Activated CD4-positive, alpha-beta T cell treated with anti-CD3 and anti-CD28 coated beads, Interleukin-2, amount 10 ng/mL, durations not matched to agents 7 days and 5 days (primary cell): Measurements from ENCODE around the gene RRAS. TPM values are rescaled to one million over a fixed set of nuclear protein-coding genes. Genes with fewer than 3 reads are reported as not detected.

Source experiments
- CTCF ChIA-PET: fragments of 350-600 bp; sonication (Branson Sonifier 250); formaldehyde crosslinking; loops from one replicate; lab custom pipeline; 2021; ENCODE audit warnings: antibody characterized with exemption; lab: Charles Lee
- POLR2A ChIA-PET: fragments of 350-600 bp; sonication (Branson Sonifier 250); formaldehyde crosslinking; loops from one replicate; lab custom pipeline; 2021; ENCODE audit warnings: antibody characterized with exemption; lab: Charles Lee
- DNase-seq: peaks from one replicate; pipeline ENCODE4 v3.0.0-alpha.2; 2020
- H3K27ac Mint-ChIP-seq: one replicate; pipeline ENCODE4 v1.8.0; 2021; ENCODE audit warnings: mild to moderate bottlenecking, moderate library complexity, mixed read lengths
- H3K27me3 Mint-ChIP-seq: one replicate; pipeline ENCODE4 v1.8.0; 2021; ENCODE audit warnings: mixed read lengths
- H3K36me3 Mint-ChIP-seq: one replicate; pipeline ENCODE4 v1.8.0; 2021; ENCODE audit warnings: low read depth, mixed read lengths
- H3K4me1 Mint-ChIP-seq: one replicate; pipeline ENCODE4 v1.8.0; 2021; ENCODE audit warnings: mixed read lengths
- H3K4me3 Mint-ChIP-seq: one replicate; pipeline ENCODE4 v1.8.0; 2021; ENCODE audit warnings: mild to moderate bottlenecking, moderate library complexity, mixed read lengths
- H3K9me3 Mint-ChIP-seq: one replicate; pipeline ENCODE4 v1.8.0; 2021; ENCODE audit warnings: mixed read lengths
- total RNA-seq, 2 experiments: library from RNA; stranded (reverse); gene quantifications; one replicate each; pipeline ENCODE4 v1.2.3, GENCODE V29; 2021

Gene RRAS
- 1 to 10 TPM; 9.0 to 9.5 TPM for total RNA-seq

DNA sequence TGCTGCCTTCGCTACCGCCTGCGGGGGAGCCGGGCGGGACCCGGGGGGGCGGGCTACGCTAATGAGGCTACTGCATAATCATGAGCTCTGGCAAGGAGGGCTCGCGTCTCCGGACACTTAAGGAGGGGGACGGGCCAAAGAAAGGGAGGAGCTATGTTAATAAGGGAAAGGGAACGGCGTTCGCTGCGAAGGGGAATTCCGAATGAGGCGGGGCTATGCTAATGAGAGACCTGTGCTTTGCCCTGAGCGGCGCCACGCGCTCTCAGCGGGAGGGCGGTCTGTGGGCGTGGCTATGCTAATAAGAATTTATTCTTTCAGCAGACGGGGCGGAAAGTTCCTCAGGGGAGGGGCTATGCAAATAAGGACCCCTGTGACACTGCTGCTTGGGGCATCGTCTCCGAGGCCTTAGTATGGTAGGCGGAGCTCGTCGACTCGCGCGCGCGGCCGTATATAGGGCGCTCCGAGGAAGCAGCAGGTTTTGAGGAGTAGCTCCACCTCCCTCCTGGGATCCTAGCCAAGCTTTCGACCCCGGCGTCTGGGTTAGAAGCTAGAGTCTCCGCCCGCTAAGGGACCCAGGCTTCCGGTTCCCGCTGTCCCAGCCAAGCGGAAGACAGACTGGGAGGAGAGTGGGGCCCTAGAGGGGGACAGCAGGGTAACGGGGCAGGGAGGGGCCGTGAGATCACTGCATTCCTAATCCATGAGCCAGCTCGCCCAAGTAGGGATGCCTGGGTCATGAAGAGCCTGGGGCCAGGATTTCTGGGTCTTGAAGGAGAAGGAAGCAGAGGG lies at the start of gene RRAS:
RRAS (minus strand) TSS at position 31 of the 786 bp plus-strand sequence. CDS start 45 bp downstream, outside the sequence.
- peak; percentile 100 for DNase-seq
- peaks cover 3% of the 10 kb centered on the region for H3K36me3 Mint-ChIP-seq
- CTCF ChIA-PET, result interaction anchor here (0.6 to 1.5 kb wide), 16 partner anchors 9 to 196 kb away, joined by 3 to 7 read pairs (median 3); partner anchors contain the start of genes NOSIP and PRMT1
- H3K9me3 Mint-ChIP-seq, result no peaks in the 10 kb centered on the region
- peak within 1 kb of the TSS; percentile 99 for H3K27ac Mint-ChIP-seq
- POLR2A ChIA-PET, result interaction anchor here (0.5 to 1.4 kb wide), 6 partner anchors 24 to 496 kb away, joined by 3 to 5 read pairs (median 3); no protein-coding TSS in a partner anchor
- peaks cover 7% of the 10 kb centered on the region for H3K27me3 Mint-ChIP-seq
- H3K4me1 Mint-ChIP-seq, result peaks cover 53% of the 10 kb centered on the region
- peak within 1 kb of the TSS; percentile 93 for H3K4me3 Mint-ChIP-seq

DNA sequence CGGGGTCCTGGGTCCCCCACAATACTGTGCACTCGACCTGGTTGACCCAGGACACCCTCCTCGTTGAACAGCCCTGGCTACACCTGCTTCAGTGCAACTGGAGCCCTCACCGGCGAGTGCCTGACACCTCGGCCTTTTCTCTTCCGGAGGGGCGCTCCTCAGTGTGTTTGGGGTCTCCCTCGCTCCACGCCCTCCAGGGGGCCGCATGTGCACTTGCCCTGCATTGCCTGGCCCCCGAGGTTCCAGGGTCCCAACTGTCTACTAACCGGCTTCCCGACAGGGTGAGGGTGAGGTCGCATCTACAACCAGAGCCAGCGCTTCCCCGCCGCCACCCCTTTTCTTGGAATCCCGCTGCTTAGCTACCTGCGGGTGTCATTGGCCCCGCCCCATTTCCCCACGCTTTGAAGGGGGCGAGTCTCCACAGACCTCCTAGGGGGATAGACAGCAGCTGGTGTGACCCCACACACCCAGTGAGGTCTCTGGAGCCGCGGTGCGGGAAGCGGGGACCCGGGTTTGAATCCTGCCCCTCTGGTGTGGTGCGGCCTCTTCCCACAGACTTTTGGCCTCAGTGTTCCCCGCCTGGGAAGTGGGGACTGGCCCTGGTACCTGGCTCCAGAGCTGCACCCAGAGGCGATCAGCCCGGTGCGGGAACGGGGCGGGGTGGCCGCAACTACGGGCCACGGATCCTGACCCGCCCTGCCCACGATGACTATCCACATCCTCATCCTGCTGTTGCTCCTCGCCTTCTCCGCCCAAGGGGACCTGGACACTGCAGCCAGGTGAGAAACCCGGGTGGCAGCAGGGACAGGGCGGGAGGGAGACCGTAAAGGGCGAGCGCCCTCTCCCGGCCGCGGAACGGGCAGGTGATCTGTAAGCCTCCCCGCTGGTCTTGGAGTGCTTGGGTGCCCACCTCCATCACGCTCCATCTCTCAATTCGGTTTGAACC lies 49.5 kb upstream of the RRAS start, which contains the start of gene ADM5:
ADM5 (plus strand) TSS at position 462 of the 946 bp plus-strand sequence; CDS start at position 706, 244 bp downstream.
- peaks cover 24% of the 10 kb centered on the region for H3K27me3 Mint-ChIP-seq
- DNase-seq, result peak; percentile 31
- peaks cover 27% of the 10 kb centered on the region for H3K4me1 Mint-ChIP-seq
- H3K27ac Mint-ChIP-seq, result no peak within 1 kb of the TSS
- H3K9me3 Mint-ChIP-seq, result no peaks in the 10 kb centered on the region
- ChIA-PET CTCF (interaction anchor here (0.6 to 0.8 kb wide), 3 partner anchors 18 to 210 kb away, joined by 3 to 5 read pairs (median 3); no protein-coding TSS in a partner anchor), POLR2A (interaction anchor here (0.6 kb wide), 1 partner anchor 30 kb away, joined by 12 read pairs; no protein-coding TSS in a partner anchor)
- peaks cover 20% of the 10 kb centered on the region for H3K36me3 Mint-ChIP-seq
- H3K4me3 Mint-ChIP-seq, result peak within 1 kb of the TSS; percentile 77

DNA sequence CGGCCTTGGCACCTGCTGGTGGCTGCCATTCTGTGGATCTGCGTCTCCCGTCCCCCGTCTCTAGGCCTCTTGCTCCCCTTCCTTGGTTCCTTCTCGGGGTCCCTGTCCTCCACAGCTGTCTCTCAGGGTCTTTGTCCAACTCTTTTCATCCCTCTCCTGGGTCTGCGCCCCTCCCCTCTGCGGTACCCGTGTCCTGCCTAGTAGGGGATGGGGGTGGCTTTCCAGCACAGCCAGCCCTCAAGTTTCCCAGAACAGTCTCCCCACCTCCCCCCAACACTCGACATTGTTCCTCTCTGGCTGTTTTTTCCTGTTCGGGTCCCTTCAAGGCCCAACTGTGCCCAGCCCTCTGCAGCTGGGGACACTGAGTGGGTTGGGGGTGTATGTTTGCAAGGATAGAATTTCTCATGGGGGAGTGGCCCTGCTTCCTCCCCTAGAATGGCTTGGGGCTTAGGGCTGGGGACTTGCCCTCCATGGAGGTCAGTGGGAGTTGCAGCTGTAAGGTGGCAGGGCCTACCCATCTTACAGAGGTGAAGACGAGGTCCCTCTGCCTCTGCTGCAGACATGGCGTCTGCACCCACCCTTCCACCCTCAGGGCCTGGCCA lies 48.7 kb upstream of the RRAS start:
- H3K36me3 Mint-ChIP-seq, result peaks cover 27% of the 10 kb centered on the region
- peaks cover 27% of the 10 kb centered on the region for H3K4me1 Mint-ChIP-seq
- H3K4me3 Mint-ChIP-seq, result no peak overlapping the region
- H3K9me3 Mint-ChIP-seq, result no peaks in the 10 kb centered on the region
- H3K27me3 Mint-ChIP-seq, result peaks cover 22% of the 10 kb centered on the region
- ChIA-PET CTCF (interaction anchor here (0.6 kb wide), 1 partner anchor 29 kb away, joined by 3 read pairs; no protein-coding TSS in a partner anchor), POLR2A (no interaction called here)
- DNase-seq, result no peak
- no peak overlapping the region for H3K27ac Mint-ChIP-seq

DNA sequence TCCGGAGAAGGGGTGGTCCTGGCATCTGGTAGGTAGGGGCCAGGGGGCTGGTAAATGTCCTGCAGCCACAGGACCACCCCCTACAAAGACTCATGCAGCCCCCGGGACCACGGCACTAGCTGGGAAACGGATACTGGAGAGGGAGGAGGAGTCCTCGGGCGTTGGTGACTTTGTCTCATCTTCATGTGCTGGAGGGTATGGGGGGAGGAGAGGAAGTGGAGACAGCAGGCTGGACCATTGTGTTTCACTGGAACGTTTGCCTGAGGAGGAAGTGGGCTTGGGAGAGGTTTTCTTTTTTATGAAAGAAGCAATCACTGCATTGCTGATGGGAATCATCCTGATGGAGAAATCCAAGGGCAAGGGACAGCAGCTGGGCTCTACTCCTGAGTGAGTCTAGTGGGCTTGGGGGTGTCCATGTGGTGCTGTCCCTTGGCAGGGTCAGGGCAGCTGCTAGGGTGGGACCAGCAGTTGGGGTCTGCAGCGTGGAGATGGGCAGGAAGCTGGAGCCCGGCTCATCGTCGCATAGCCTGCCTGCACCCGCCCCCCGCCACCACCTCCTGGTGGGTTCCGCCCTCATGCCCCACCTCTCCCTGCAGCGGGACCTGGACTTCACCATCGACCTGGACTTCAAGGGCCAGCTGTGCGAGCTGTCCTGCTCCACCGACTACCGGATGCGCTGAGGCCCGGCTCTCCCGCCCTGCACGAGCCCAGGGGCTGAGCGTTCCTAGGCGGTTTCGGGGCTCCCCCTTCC lies 47.8 kb upstream of the RRAS start:
- no peak for DNase-seq
- Mint-ChIP-seq H3K4me1 (peaks cover 27% of the 10 kb centered on the region), H3K27ac (no peak overlapping the region), H3K9me3 (no peaks in the 10 kb centered on the region), H3K4me3 (no peak overlapping the region), H3K36me3 (peaks cover 28% of the 10 kb centered on the region), H3K27me3 (peaks cover 19% of the 10 kb centered on the region)
- POLR2A ChIA-PET, result no interaction called here
- CTCF ChIA-PET, result interaction anchor here (1.2 kb wide), 1 partner anchor 12 kb away, joined by 3 read pairs; no protein-coding TSS in a partner anchor

DNA sequence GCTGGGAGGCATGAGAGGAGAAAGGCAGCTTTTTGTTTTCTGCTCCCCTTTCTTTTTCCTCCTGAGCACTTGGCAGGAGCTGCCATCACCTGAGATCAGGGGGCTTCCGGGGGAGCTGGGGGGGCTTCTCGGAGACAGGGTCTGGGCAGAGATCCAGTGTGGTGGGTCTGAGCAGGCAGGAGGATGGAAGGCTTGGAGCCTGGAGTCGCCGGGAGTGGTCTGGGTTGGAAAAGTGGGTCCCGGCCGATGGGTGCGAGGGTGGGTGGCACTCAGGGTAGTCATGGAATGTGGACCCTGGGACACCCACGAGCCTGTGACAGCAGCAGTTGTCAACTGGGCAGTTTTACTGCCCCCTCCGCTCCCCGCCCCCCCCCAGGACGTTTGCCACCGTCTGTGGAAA lies 47.2 kb upstream of the RRAS start:
- no peak for DNase-seq
- Mint-ChIP-seq H3K4me1 (peaks cover 27% of the 10 kb centered on the region), H3K27me3 (peaks cover 15% of the 10 kb centered on the region), H3K36me3 (peaks cover 32% of the 10 kb centered on the region), H3K4me3 (no peak overlapping the region), H3K27ac (no peak overlapping the region), H3K9me3 (no peaks in the 10 kb centered on the region)
- CTCF ChIA-PET, result interaction anchor here (1.2 kb wide), 1 partner anchor 11 kb away, joined by 3 read pairs; no protein-coding TSS in a partner anchor
- POLR2A ChIA-PET, result no interaction called here

DNA sequence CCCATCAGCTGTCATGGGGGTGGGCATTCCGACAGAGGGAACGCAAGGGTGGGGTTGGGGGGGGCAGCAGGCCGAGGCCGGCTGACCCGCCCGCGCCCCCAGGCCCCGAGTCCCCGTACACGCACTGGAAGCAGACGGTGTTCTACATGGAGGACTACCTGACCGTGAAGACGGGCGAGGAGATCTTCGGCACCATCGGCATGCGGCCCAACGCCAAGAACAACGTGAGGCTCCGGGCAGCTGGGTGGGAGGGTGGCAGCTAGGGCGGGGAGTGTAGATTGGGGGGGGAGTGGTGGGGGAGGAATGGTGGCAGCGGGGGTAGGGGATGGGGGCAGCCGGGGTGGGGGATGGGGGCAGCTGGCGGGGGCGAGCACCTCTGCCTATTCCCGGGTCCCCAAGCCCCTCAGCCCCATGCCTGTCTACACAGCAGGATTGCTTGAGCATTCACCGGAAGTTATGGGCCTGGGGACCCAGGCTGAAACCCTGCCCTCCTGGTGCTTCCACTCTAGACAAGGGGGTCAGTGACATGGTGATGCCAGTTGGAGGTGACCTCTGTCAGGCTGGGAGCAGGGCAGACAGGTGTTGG lies 46.7 kb upstream of the RRAS start:
- Mint-ChIP-seq H3K27me3 (peaks cover 13% of the 10 kb centered on the region), H3K27ac (no peak overlapping the region), H3K4me3 (no peak overlapping the region), H3K9me3 (no peaks in the 10 kb centered on the region), H3K36me3 (peaks cover 34% of the 10 kb centered on the region), H3K4me1 (peaks cover 27% of the 10 kb centered on the region)
- ChIA-PET CTCF (interaction anchor here (1.2 kb wide), 1 partner anchor 10 kb away, joined by 3 read pairs; no protein-coding TSS in a partner anchor), POLR2A (no interaction called here)
- DNase-seq, result no peak

DNA sequence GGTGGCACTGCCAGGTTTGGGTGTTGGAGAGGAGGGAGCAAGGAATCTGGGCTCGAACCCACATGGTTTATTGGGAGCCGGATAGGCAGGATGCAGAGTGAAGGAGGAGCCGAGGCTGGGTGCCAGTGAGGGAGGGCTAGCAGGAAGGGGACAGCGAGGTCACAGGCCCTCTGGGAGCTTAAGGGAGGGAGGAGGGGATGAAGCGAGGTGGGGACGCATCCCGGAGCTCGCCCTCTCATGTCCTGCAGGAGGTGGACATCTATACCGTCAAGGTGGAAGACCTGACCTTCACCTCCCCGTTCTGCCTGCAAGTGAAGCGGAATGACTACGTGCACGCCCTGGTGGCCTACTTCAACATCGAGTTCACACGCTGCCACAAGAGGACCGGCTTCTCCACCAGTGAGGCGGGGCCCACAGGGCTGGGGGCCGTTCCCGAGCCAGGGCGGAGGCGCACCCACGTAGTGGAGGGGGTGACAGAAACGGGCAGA lies 45.9 kb upstream of the RRAS start:
- H3K27ac Mint-ChIP-seq, result peak overlapping the region; percentile 72
- DNase-seq, result no peak
- peaks cover 8% of the 10 kb centered on the region for H3K27me3 Mint-ChIP-seq
- H3K4me1 Mint-ChIP-seq, result peaks cover 22% of the 10 kb centered on the region
- ChIA-PET POLR2A (no interaction called here), CTCF (interaction anchor here (0.6 to 1.1 kb wide), 2 partner anchors 10 to 181 kb away, joined by 3 to 5 read pairs; no protein-coding TSS in a partner anchor)
- H3K36me3 Mint-ChIP-seq, result peaks cover 36% of the 10 kb centered on the region
- H3K4me3 Mint-ChIP-seq, result no peak overlapping the region
- no peaks in the 10 kb centered on the region for H3K9me3 Mint-ChIP-seq

DNA sequence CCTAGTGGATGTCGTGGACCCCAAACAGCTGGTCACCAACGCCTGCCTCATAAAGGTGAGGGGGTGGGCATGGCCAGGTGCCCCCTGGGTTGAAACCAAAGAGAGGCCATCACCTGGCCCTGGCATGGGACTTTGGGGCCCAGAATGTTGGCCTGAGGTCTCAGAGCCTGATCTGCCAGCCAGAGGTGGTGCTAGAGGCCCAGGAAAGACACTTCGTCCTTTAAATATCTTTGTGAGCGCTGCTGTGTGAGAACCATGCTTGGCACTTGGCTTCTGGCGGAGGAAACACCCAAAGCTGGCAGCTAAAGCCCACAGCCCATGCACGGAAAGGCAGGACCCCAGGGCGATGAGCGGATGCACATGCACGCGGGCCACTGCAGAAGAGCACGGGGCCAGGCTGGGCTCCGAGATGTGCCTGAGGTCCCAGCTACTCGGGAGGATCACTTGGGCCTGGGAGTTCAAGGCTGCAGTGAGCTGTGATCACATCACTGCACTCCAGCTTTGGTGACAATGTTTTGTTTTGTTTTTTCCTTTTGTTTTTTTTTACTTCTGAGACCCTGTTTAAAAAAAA lies 45.1 kb upstream of the RRAS start:
- ChIA-PET CTCF (interaction anchor here (0.6 to 2.5 kb wide), 7 partner anchors 9 to 486 kb away, joined by 3 to 6 read pairs (median 3); no protein-coding TSS in a partner anchor), POLR2A (no interaction called here)
- Mint-ChIP-seq H3K36me3 (peaks cover 32% of the 10 kb centered on the region), H3K27ac (no peak overlapping the region), H3K4me3 (no peak overlapping the region), H3K4me1 (peaks cover 22% of the 10 kb centered on the region), H3K9me3 (no peaks in the 10 kb centered on the region), H3K27me3 (peaks cover 2% of the 10 kb centered on the region)
- no peak for DNase-seq

DNA sequence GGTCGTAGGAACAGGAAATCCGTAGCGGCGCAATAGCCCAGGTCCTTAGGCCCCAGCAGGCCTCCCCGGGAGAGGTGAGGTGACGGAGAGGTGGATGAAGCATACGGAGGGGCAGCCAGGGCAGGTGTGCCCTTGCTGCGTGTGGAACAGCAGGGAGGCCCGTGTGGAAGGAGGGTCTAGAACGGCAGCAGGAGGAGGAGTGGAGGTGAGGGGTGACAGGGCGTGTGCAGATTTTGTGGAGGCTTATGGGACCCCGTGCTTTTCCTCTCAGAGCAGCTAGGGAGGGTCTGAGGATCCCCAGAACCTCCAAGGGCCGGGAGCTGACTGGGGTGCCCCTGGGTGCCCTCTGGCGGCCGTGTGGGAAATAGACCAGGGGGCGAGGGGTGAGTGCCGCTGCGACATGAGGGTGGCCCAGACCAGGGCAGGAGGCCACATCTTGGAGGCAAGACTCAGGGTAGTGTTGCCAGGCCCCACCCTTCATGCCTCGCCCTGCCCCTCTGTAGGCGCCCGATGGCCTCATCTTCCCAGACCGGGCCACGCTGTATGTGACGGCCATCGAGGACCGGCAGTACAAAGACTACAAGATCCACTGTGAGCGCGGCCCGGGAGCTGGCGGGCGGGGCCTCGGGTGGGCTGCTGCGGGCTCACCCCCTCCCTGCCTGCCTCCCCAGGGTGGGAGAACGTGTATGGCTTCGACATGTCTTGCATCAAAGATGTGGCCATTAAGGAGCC lies 44.5 kb upstream of the RRAS start:
- H3K27me3 Mint-ChIP-seq, result no peaks in the 10 kb centered on the region
- ChIA-PET POLR2A (no interaction called here), CTCF (interaction anchor here (0.6 to 2.5 kb wide), 7 partner anchors 9 to 486 kb away, joined by 3 to 6 read pairs (median 3); no protein-coding TSS in a partner anchor)
- H3K4me3 Mint-ChIP-seq, result no peak overlapping the region
- H3K4me1 Mint-ChIP-seq, result peaks cover 23% of the 10 kb centered on the region
- DNase-seq, result no peak
- no peaks in the 10 kb centered on the region for H3K9me3 Mint-ChIP-seq
- peaks cover 32% of the 10 kb centered on the region for H3K36me3 Mint-ChIP-seq
- no peak overlapping the region for H3K27ac Mint-ChIP-seq

DNA sequence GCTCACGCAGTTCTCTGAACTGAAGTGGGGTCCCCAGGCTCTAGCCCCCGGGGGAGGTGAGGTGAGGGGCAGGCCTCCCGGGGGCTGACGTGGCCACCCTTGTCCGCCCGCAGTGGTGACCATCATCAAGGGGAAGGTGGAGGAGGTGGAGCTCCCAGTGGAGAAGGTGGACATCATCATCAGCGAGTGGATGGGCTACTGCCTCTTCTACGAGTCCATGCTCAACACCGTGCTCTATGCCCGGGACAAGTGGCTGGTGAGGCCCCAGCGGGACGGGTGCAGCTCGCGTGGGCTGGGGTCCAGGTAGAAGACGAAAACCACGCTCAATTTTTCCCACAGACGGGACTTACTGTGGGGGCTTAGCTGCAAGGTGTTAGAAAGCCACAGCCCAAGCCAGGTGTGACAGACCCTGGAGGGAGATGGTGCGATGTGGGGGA lies 43.9 kb upstream of the RRAS start:
- ChIA-PET POLR2A (no interaction called here), CTCF (interaction anchor here (0.6 to 2.5 kb wide), 4 partner anchors 21 to 347 kb away, joined by 3 to 6 read pairs (median 3); no protein-coding TSS in a partner anchor)
- Mint-ChIP-seq H3K9me3 (no peaks in the 10 kb centered on the region), H3K4me1 (peaks cover 20% of the 10 kb centered on the region), H3K36me3 (peaks cover 32% of the 10 kb centered on the region), H3K27me3 (no peaks in the 10 kb centered on the region), H3K4me3 (no peak overlapping the region), H3K27ac (peak overlapping the region; percentile 50)
- no peak for DNase-seq
